IPS-18a (cell line): ENCODE measurements around the gene RARS2.
A peak's percentile ranks its signal among the peaks of the same experiment; 100 is the strongest.
"Not testable (repeated sequence)": the region's sequence is repeated elsewhere in the genome, so short reads cannot be mapped to it uniquely, and the experiment has no call there.

Experiments
- H3K27ac ChIP-seq: one replicate; pipeline ENCODE4 v1.5.1; 2013; ENCODE audit warnings: low read length
- H3K27me3 ChIP-seq: one replicate; pipeline ENCODE4 v1.6.1; 2013; ENCODE audit warnings: mild to moderate bottlenecking, low read length; ENCODE audit not compliant: control insufficient read depth, insufficient read depth
- H3K36me3 ChIP-seq: one replicate; pipeline ENCODE4 v1.6.1; 2013; ENCODE audit warnings: low read depth, low read length; ENCODE audit not compliant: control insufficient read depth
- H3K4me1 ChIP-seq: one replicate; pipeline ENCODE4 v1.6.1; 2013; ENCODE audit warnings: low read depth, low read length; ENCODE audit not compliant: control insufficient read depth
- H3K4me3 ChIP-seq: one replicate; pipeline ENCODE4 v1.5.1; 2013; ENCODE audit warnings: low read length
- H3K9ac ChIP-seq: one replicate; pipeline ENCODE4 v1.6.1; 2013; ENCODE audit warnings: mild to moderate bottlenecking, low read length, moderate library complexity
- H3K9me3 ChIP-seq: one replicate; pipeline ENCODE4 v1.6.1; 2013; ENCODE audit warnings: low read depth, low read length; ENCODE audit not compliant: control insufficient read depth

The RARS2 gene

GRCh38 chr6:87489326-87489725 is 100.5 kb downstream of the RARS2 start:
- not testable (repeated sequence) for H3K9me3 ChIP-seq, H3K36me3 ChIP-seq, H3K9ac ChIP-seq, H3K4me1 ChIP-seq, H3K27ac ChIP-seq, H3K4me3 ChIP-seq, H3K27me3 ChIP-seq

- Histone ChIP-seq H3K27ac (no peak overlapping the region), H3K9ac (no peak overlapping the region), H3K27me3 (no peaks in the 10 kb centered on the region), H3K36me3 (no peaks in the 10 kb centered on the region), H3K9me3 (no peaks in the 10 kb centered on the region), H3K4me1 (no peaks in the 10 kb centered on the region), H3K4me3 (no peak overlapping the region)
These were observed 102.2 kb downstream of the RARS2 start for GRCh38 chr6:87487555-87487954.

- no peaks in the 10 kb centered on the region for H3K36me3 ChIP-seq
- H3K4me1 ChIP-seq: no peaks in the 10 kb centered on the region
- H3K9me3 ChIP-seq: no peaks in the 10 kb centered on the region
- H3K27ac ChIP-seq: no peak overlapping the region
- no peaks in the 10 kb centered on the region for H3K27me3 ChIP-seq
- H3K9ac ChIP-seq: no peak overlapping the region
- H3K4me3 ChIP-seq: no peak overlapping the region
These were observed 105.3 kb downstream of the RARS2 start for GRCh38 chr6:87484491-87484890.

- Histone ChIP-seq H3K9me3 (no peaks in the 10 kb centered on the region), H3K27me3 (no peaks in the 10 kb centered on the region), H3K4me1 (no peaks in the 10 kb centered on the region), H3K36me3 (no peaks in the 10 kb centered on the region), H3K4me3 (no peak overlapping the region), H3K9ac (no peak overlapping the region), H3K27ac (peak overlapping the region; percentile 2)
These were observed 105.9 kb downstream of the RARS2 start for GRCh38 chr6:87483929-87484328.

- no peaks in the 10 kb centered on the region for H3K27me3 ChIP-seq
- no peaks in the 10 kb centered on the region for H3K4me1 ChIP-seq
- no peak overlapping the region for H3K9ac ChIP-seq
- H3K27ac ChIP-seq: no peak overlapping the region
- H3K4me3 ChIP-seq: no peak overlapping the region
- no peaks in the 10 kb centered on the region for H3K9me3 ChIP-seq
- H3K36me3 ChIP-seq: no peaks in the 10 kb centered on the region
These were observed 107.4 kb downstream of the RARS2 start for GRCh38 chr6:87482366-87482765.

GRCh38 chr6:87481931-87482330 is 107.9 kb downstream of the RARS2 start:
- Histone ChIP-seq H3K4me1 (no peaks in the 10 kb centered on the region), H3K27me3 (no peaks in the 10 kb centered on the region), H3K4me3 (no peak overlapping the region), H3K9ac (no peak overlapping the region), H3K36me3 (no peaks in the 10 kb centered on the region), H3K27ac (no peak overlapping the region), H3K9me3 (no peaks in the 10 kb centered on the region)

- Histone ChIP-seq H3K4me1 (peaks cover 7% of the 10 kb centered on the region), H3K27ac (no peak overlapping the region), H3K36me3 (no peaks in the 10 kb centered on the region), H3K9ac (peak overlapping the region; percentile 73), H3K27me3 (peaks cover 10% of the 10 kb centered on the region), H3K4me3 (peak overlapping the region; percentile 97), H3K9me3 (no peaks in the 10 kb centered on the region)
These were observed 116.3 kb downstream of the RARS2 start for GRCh38 chr6:87473419-87473903.

GRCh38 chr6:87472525-87473418 is 117.0 kb downstream of the RARS2 start, which contains the start of gene SLC35A1:
TSS of gene SLC35A1 (plus strand) at chr6:87472974. CDS start at chr6:87473004, 30 bp downstream.
- Histone ChIP-seq H3K9ac (peak within 1 kb of the TSS; percentile 73), H3K9me3 (no peaks in the 10 kb centered on the region), H3K27me3 (peaks cover 10% of the 10 kb centered on the region), H3K4me3 (peak within 1 kb of the TSS; percentile 97), H3K27ac (peak within 1 kb of the TSS; percentile 24), H3K4me1 (peaks cover 7% of the 10 kb centered on the region), H3K36me3 (no peaks in the 10 kb centered on the region)

- Histone ChIP-seq H3K36me3 (no peaks in the 10 kb centered on the region), H3K9ac (no peak overlapping the region), H3K4me3 (no peak overlapping the region), H3K27me3 (no peaks in the 10 kb centered on the region), H3K27ac (no peak overlapping the region), H3K9me3 (no peaks in the 10 kb centered on the region), H3K4me1 (no peaks in the 10 kb centered on the region)
These were observed 124.7 kb downstream of the RARS2 start for GRCh38 chr6:87465051-87465450.
